ENCODE measurements around the gene LSM7. TPM values are rescaled to one million over a fixed set of nuclear protein-coding genes. Genes with fewer than 3 reads are reported as not detected.
A peak's percentile ranks its signal among the peaks of the same experiment; 100 is the strongest.

LSM7 gene
- 100 to 1,000 TPM in 1 of 2 donors, 10 to 100 TPM in 1; 99.0 to 185 TPM for total RNA-seq

DNA sequence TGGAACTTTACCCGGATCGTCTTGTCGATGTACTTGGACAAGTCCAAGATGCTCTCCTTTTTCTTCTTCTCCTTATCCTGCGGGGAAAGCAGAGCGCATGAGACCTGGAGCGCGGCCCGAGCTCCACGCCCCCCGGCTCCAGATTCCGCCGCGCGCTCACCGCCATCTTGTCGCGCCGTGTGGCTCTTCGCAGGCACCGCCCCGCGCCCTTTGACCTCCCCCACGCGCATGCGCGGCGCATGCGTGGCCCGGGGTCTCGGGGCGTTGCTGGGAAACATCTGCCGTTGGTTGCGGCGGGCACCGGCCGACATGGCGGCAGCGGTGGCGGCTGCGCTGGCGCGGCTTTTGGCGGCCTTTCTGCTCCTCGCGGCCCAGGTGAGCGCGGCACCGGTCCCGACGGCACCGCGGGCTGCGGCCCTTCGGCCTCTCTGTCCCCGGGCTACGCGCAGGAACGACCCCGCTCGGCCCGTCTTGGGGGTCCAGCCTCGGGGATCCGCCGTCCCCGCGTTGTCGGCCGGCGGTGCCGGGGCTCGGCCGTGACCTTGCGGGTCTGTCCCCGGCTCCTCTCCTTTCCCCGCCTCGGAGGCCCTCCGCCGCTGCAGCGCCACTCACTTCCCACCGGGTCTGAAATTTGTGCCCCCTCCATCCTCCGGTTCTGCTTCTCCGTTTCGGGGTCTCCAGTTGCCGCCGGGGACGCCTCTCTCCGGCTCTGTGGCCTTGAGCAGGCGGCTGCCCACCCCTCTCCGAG is at the start of gene LSM7, which contains the start of gene SPPL2B:
Gene LSM7 (minus strand): TSS at position 186 of the 748 bp plus-strand sequence. CDS start 20 bp downstream, at position 166.
Gene SPPL2B (plus strand): TSS at position 284 of the 748 bp plus-strand sequence. CDS start 26 bp downstream, at position 310.
- H3K9me3 ChIP-seq, result no peaks in the 10 kb centered on the region
- peaks cover 19% of the 10 kb centered on the region for H3K4me1 ChIP-seq
- intact Hi-C loops (cut with DNase I), result no loop called here
- H3K27ac ChIP-seq, result peak within 1 kb of the TSS; percentile 92
- H3K27me3 ChIP-seq, result no peaks in the 10 kb centered on the region
- peak; percentile 92 for DNase-seq
- no peak for TF ChIP-seq CTCF (IDR thresholded peaks at IDR 0.05)
- H3K9ac ChIP-seq (ENCODE audit: low read depth in 2 of 2, low read length in 2 of 2), result peak within 1 kb of the TSS; percentile 86 to 98
- peak within 1 kb of the TSS; percentile 91 for H3K4me3 ChIP-seq
- H3K36me3 ChIP-seq, result no peaks in the 10 kb centered on the region

DNA sequence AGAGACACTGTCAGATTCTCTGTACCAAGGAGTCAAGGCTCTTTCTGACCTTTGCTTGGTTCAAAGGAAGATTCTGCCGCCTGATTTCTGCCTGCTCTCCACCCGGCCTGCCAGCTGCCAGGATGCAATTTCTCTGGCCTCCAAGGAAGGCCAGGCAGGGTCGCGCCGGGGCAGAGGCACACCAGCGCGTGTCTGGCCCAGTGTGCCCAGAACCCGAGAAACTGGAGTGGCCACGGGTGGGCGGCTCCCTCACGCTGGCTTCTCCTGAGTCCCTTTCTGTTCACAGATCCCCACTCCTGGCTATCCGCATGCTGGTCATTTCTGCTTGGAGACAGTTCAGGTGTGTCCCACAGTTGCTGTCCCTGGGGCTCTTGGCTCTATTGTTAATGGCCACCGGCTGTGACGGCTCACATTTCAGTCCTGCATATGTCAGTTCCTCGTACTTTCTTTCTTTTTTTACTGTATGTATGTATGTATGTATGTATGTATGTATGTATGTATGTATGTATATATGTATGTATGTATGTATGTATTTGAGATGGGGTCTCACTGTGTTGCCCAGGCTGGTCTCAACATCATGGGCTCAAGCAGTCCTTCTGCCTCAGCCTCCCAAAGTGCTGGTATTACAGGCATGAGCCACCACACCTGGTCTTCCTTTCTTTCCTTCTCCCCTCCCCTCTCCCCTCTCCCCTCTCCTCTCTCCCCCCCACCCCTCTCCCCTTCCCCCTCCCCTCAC is 48.6 kb upstream of the LSM7 start:
- DNase-seq, result no peak
- H3K9ac ChIP-seq (ENCODE audit: low read depth in 2 of 2, low read length in 2 of 2), result no peak overlapping the region
- no peak for TF ChIP-seq CTCF (IDR thresholded peaks at IDR 0.05)
- no peak overlapping the region for H3K27ac ChIP-seq
- peaks cover 6% of the 10 kb centered on the region for H3K9me3 ChIP-seq
- H3K36me3 ChIP-seq, result no peaks in the 10 kb centered on the region
- H3K27me3 ChIP-seq, result no peaks in the 10 kb centered on the region
- H3K4me3 ChIP-seq, result no peak overlapping the region
- intact Hi-C loops (cut with DNase I), result no loop called here
- H3K4me1 ChIP-seq, result no peaks in the 10 kb centered on the region

GRCh38 chr19:2375353-2376121 is 47.2 kb upstream of the LSM7 start:
- TF ChIP-seq CTCF (IDR thresholded peaks at IDR 0.05), result no peak
- peaks cover 1% of the 10 kb centered on the region for H3K9me3 ChIP-seq
- intact Hi-C loops (cut with DNase I), result no loop called here
- no peaks in the 10 kb centered on the region for H3K4me1 ChIP-seq
- no peak overlapping the region for H3K4me3 ChIP-seq
- H3K27me3 ChIP-seq, result no peaks in the 10 kb centered on the region
- H3K36me3 ChIP-seq, result no peaks in the 10 kb centered on the region
- no peak for DNase-seq
- no peak overlapping the region for H3K27ac ChIP-seq
- no peak overlapping the region for H3K9ac ChIP-seq (ENCODE audit: low read depth in 2 of 2, low read length in 2 of 2)

DNA sequence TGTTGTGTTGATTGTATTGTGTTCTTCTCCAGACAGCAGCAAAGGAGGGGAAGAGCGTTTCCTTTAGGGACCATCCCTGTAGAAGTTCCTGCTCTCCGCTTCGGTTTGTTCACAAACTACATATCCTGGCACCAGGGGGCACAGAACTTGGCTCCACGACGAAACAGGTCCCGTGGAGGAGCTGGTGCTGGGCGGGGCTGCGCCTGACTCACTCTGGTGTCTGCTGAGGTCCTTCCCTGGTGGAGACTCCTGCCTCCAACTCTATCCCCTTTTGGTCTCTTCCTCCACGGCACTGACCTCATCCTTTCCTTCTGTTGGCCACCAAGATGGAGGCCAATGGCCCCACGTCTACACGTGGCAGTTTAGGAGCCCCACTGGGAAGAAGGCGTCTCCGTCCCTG is 46.4 kb upstream of the LSM7 start:
- H3K4me3 ChIP-seq, result no peak overlapping the region
- no peak for TF ChIP-seq CTCF (IDR thresholded peaks at IDR 0.05)
- no peaks in the 10 kb centered on the region for H3K27me3 ChIP-seq
- no peaks in the 10 kb centered on the region for H3K36me3 ChIP-seq
- H3K4me1 ChIP-seq, result no peaks in the 10 kb centered on the region
- intact Hi-C loops (cut with DNase I), result no loop called here
- H3K27ac ChIP-seq, result no peak overlapping the region
- DNase-seq, result no peak
- no peaks in the 10 kb centered on the region for H3K9me3 ChIP-seq
- no peak overlapping the region for H3K9ac ChIP-seq (ENCODE audit: low read depth in 2 of 2, low read length in 2 of 2)

GRCh38 chr19:2372076-2372612 is 43.8 kb upstream of the LSM7 start:
- DNase-seq, result no peak
- Histone ChIP-seq H3K9me3 (no peaks in the 10 kb centered on the region), H3K36me3 (no peaks in the 10 kb centered on the region), H3K4me1 (no peaks in the 10 kb centered on the region), H3K27ac (no peak overlapping the region), H3K4me3 (no peak overlapping the region), H3K9ac (ENCODE audit: low read depth in 2 of 2, low read length in 2 of 2) (no peak overlapping the region), H3K27me3 (no peaks in the 10 kb centered on the region)
- TF ChIP-seq CTCF (IDR thresholded peaks at IDR 0.05), result no peak
- intact Hi-C loops (cut with DNase I), result no loop called here

All from colonic mucosa (tissue), 4 donors.